Forelimb muscle (tissue), 1 donor: Measurements from ENCODE around the gene FBXO4. TPM values are rescaled to one million over a fixed set of nuclear protein-coding genes. Genes with fewer than 3 reads are reported as not detected.
"Not testable (repeated sequence)": the region's sequence is repeated elsewhere in the genome, so short reads cannot be mapped to it uniquely, and the experiment has no call there.

Source experiments
- DNase-seq: peaks from one replicate; pipeline ENCODE4 v3.0.0-alpha.2; 2013; ENCODE audit warnings: low read depth
- polyA plus RNA-seq: library from polyadenylated mRNA; unstranded; fragments of 120-200 nt; gene quantifications from one replicate; pipeline ENCODE4 v1.2.1, GENCODE V29; 2013; ENCODE audit not compliant: insufficient read length

Gene FBXO4
- polyA plus RNA-seq, 1 donor: 12.9 TPM

- no peak for DNase-seq
Observed at GRCh38 chr5:41980870-41981269, 55.8 kb downstream of the FBXO4 start.

GRCh38 chr5:41982858-41983257 lies 57.8 kb downstream of the FBXO4 start:
- not testable (repeated sequence) for DNase-seq

GRCh38 chr5:41983284-41983683 lies 58.2 kb downstream of the FBXO4 start:
- no peak for DNase-seq

- no peak for DNase-seq
Observed at GRCh38 chr5:41985945-41986695, 61.0 kb downstream of the FBXO4 start.

Other genes with a start within 250 kb of the FBXO4 start
- 12.0 TPM for gene OXCT1, start 54.9 kb upstream of the FBXO4 start, polyA plus RNA-seq
- 12.9 TPM for gene RIMOC1, start 20.9 kb upstream of the FBXO4 start, polyA plus RNA-seq